ENCODE data around the gene WTAP. TPM values are rescaled to one million over a fixed set of nuclear protein-coding genes. Genes with fewer than 3 reads are reported as not detected.

WTAP gene
- total RNA-seq, 2 donors from 2014 or later = 73.7 to 84.1 TPM

DNA sequence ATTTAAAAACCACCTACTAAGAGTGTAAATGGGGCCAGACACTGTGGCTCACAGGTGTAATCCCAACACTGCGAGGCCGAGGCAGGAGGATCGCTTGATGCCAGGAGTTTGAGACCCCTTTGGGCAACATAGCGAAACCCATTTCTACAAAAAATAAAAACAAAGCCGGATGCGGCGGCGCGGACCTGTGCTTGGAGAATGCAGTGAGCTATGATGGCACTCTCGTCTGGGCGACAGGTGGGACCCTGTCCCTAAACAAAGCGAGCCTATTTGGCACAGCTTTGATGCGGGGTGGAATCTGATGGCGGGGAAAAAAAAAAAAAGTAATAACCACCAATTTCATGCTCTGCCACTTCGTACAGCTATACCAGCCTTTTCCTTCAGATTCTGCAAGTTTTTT is 61.0 kb downstream of the WTAP start:
- H3K4me1 ChIP-seq = peaks cover 19% of the 10 kb centered on the region
- intact Hi-C loops (cut with DNase I) = loop anchor here (5.0 kb wide), 1 partner anchor 96 kb away; the partner anchor contains the start of gene SOD2

DNA sequence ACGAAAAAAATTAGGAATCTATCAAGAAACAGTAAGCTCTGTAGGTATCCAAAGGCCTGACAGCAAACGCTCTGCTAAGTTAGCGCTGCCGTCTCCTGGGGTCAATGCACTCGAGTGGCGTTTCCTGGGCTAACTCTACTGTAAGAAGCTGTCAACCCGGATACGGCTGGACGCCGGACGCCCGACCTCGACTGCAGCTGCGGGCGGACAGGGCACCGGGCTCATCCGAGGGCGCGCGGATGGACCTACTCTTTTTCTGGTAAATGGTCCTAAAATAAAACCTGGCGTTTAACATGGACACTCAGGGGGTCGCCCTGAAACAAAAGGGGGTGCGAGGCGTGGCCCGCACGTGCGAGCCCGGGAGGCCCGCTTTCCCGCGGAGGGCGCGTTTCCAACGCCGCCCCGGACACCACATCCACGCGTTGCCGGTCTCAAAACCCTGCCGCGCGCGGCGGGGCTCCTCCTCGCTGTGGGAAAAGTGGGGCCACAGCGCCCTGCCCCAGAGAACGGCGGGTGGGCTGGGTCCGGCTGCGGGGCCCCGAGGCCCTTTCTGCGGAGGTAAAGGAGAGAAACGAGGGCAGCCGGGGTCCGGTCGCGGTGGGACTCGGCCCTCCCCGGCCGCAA is 61.6 kb downstream of the WTAP start:
- H3K9me3 ChIP-seq = no peaks in the 10 kb centered on the region
- H3K4me3 ChIP-seq = peak overlapping the region; percentile 85
- DNase-seq = peak; percentile 62
- intact Hi-C loops (cut with DNase I) = loop anchor here (5.0 kb wide), 1 partner anchor 97 kb away; the partner anchor contains the start of gene SOD2
- TF ChIP-seq, protein P1, sequence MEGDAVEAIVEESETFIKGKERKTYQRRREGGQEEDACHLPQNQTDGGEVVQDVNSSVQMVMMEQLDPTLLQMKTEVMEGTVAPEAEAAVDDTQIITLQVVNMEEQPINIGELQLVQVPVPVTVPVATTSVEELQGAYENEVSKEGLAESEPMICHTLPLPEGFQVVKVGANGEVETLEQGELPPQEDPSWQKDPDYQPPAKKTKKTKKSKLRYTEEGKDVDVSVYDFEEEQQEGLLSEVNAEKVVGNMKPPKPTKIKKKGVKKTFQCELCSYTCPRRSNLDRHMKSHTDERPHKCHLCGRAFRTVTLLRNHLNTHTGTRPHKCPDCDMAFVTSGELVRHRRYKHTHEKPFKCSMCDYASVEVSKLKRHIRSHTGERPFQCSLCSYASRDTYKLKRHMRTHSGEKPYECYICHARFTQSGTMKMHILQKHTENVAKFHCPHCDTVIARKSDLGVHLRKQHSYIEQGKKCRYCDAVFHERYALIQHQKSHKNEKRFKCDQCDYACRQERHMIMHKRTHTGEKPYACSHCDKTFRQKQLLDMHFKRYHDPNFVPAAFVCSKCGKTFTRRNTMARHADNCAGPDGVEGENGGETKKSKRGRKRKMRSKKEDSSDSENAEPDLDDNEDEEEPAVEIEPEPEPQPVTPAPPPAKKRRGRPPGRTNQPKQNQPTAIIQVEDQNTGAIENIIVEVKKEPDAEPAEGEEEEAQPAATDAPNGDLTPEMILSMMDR (IDR thresholded peaks at IDR 0.05) = no peak
- peak overlapping the region; percentile 95 to 97 for H3K9ac ChIP-seq (ENCODE audit: low read depth in 2 of 2, low read length in 2 of 2)
- H3K4me1 ChIP-seq = peaks cover 19% of the 10 kb centered on the region
- no peaks in the 10 kb centered on the region for H3K27me3 ChIP-seq
- peaks cover 4% of the 10 kb centered on the region for H3K36me3 ChIP-seq
- peak overlapping the region; percentile 95 for H3K27ac ChIP-seq

More for the DNA sequence above, 61.0 kb downstream of the WTAP start:
- Histone ChIP-seq H3K9me3 (no peaks in the 10 kb centered on the region), H3K27ac (peak overlapping the region; percentile 95), H3K4me3 (peak overlapping the region; percentile 85), H3K36me3 (peaks cover 4% of the 10 kb centered on the region), H3K9ac (ENCODE audit: low read depth in 2 of 2, low read length in 2 of 2) (peak overlapping the region; percentile 95 to 97), H3K27me3 (no peaks in the 10 kb centered on the region)
- no peak for DNase-seq
- TF ChIP-seq, protein P1 (IDR thresholded peaks at IDR 0.05) = no peak

- peaks cover 19% of the 10 kb centered on the region for H3K4me1 ChIP-seq
- H3K9me3 ChIP-seq = no peaks in the 10 kb centered on the region
- intact Hi-C loops (cut with DNase I) = loop anchor here (5.0 kb wide), 1 partner anchor 97 kb away; the partner anchor contains the start of gene SOD2
- peak within 1 kb of the TSS; percentile 95 to 97 for H3K9ac ChIP-seq (ENCODE audit: low read depth in 2 of 2, low read length in 2 of 2)
- H3K27ac ChIP-seq = peak within 1 kb of the TSS; percentile 95
- DNase-seq = peak; percentile 100
- H3K4me3 ChIP-seq = peak within 1 kb of the TSS; percentile 85
- H3K27me3 ChIP-seq = no peaks in the 10 kb centered on the region
- H3K36me3 ChIP-seq = peaks cover 4% of the 10 kb centered on the region
- TF ChIP-seq, protein P1 (IDR thresholded peaks at IDR 0.05) = no peak
Measured at GRCh38 chr6:159789377-159790148, 62.3 kb downstream of the WTAP start, which contains the start of gene TCP1. Gene TCP1 (minus strand): TSS chr6:159789602. CDS start chr6:159789468, 134 bp downstream.

DNA sequence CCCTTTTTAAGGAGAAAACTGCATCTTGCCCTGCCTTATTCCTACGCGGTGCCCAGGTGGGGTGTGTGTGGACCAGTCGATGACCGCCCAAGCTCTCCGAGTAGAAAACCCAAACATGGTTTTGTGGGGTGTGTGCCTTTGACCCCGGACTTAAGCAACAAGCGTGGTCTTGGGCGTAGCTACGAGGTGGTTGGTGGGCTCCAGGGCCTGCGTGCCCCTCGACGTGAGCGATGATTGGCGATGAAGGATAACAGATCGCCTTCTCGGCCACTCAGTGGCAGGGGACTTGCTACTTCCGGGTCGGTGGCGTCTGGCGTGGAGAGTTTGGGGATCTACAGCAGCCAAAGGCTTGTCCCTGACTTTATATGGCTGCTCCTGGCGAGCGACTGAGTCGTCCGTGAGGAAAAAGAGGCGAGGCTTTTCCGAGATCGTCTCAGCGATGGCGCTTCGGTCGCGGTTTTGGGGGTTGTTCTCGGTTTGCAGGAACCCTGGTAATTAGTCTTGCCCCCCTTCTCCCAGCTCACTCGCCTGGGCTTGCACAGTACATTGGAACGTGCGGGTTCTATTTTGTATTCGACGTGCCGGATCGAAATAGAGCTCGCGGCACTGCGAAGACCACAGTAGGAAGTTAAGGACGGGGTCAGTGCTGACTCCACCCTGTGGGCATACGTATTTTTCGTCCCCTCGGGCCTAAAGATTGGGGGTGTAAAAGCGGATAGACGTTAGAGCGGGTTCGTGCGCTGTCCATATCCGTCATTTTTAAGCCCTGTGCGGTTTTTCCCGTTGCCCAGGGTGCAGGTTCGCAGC is 63.0 kb downstream of the WTAP start, which contains the start of gene MRPL18:
Gene MRPL18, plus strand, starts transcription at position 319 of the 807 bp plus-strand sequence. Its CDS starts 121 bp downstream, at position 440.
- TF ChIP-seq, protein P1 (IDR thresholded peaks at IDR 0.05) = no peak
- Histone ChIP-seq H3K4me3 (peak within 1 kb of the TSS; percentile 85), H3K27me3 (no peaks in the 10 kb centered on the region), H3K9ac (ENCODE audit: low read depth in 2 of 2, low read length in 2 of 2) (peak within 1 kb of the TSS; percentile 95 to 97), H3K9me3 (no peaks in the 10 kb centered on the region), H3K27ac (peak within 1 kb of the TSS; percentile 95), H3K36me3 (peaks cover 4% of the 10 kb centered on the region), H3K4me1 (peaks cover 19% of the 10 kb centered on the region)
- intact Hi-C loops (cut with DNase I) = no loop called here
- DNase-seq = peak; percentile 92
